ENCODE results near the gene RNPEPL1. TPM values are rescaled to one million over a fixed set of nuclear protein-coding genes. Genes with fewer than 3 reads are reported as not detected.

RNPEPL1 gene, protein sequence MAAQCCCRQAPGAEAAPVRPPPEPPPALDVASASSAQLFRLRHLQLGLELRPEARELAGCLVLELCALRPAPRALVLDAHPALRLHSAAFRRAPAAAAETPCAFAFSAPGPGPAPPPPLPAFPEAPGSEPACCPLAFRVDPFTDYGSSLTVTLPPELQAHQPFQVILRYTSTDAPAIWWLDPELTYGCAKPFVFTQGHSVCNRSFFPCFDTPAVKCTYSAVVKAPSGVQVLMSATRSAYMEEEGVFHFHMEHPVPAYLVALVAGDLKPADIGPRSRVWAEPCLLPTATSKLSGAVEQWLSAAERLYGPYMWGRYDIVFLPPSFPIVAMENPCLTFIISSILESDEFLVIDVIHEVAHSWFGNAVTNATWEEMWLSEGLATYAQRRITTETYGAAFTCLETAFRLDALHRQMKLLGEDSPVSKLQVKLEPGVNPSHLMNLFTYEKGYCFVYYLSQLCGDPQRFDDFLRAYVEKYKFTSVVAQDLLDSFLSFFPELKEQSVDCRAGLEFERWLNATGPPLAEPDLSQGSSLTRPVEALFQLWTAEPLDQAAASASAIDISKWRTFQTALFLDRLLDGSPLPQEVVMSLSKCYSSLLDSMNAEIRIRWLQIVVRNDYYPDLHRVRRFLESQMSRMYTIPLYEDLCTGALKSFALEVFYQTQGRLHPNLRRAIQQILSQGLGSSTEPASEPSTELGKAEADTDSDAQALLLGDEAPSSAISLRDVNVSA
- total RNA-seq: 12.1 and 25.3 TPM in 2 replicates

GRCh38 chr2:240567872-240568677 lies at the start of gene RNPEPL1:
Gene RNPEPL1, plus strand, starts transcription at chr2:240568484. Its CDS starts 103 bp downstream, at chr2:240568587.

GRCh38 chr2:240557808-240558207 lies 10.5 kb upstream of the RNPEPL1 start, which contains the start of gene ANKMY1:
Gene ANKMY1, minus strand, starts transcription at chr2:240557988. Its CDS starts 653 bp downstream, at chr2:240557335.

GRCh38 chr2:240560084-240560479 lies 8.2 kb upstream of the RNPEPL1 start, which contains the start of gene DUSP28:
Gene DUSP28, plus strand, starts transcription at chr2:240560357. Its CDS starts 328 bp downstream, at chr2:240560685.

GRCh38 chr2:240586198-240586918 lies 18.1 kb downstream of the RNPEPL1 start, which contains the start of gene CAPN10:
Gene CAPN10, plus strand, starts transcription at chr2:240586734. Its CDS starts 178 bp downstream, at chr2:240586912.

DNA sequence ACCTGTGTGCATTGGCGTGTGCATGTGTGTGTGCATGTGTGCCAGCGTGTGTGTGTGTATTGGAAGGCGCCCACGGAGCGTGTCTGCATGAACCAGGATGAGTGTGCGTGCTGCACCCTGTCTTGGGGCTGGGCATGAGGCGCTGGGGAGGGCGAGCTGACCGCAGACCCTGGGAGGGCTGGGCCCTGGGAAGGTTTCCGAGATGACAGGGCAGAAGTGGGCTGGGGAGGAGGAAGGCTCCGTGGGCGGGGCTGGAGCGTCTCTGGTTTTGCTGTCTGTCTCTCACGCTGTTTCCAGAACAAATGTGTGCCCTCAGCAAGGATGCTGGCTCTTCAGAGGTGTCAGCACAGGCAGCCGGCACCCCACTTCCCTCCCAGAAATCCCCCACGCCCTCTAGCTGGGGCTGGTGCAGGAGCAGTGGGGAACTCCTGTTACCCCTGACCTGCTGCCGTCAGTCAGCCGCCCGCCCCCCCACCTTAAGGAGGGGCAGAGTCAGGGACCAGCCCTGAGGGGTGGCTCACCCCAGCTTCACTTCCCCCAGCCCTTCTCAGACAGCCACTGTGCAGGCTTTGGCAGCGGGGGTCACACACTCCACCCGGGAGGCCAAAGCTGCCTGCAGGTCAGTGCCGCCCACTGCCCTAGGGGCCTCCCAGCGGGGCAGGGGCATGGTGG lies 56.8 kb downstream of the RNPEPL1 start, which contains the start of gene GPR35:
Gene GPR35 (plus strand): TSS at position 531 of the 672 bp plus-strand sequence. CDS start 4,473 bp downstream, outside the sequence.

Other genes starting within 250 kb of the RNPEPL1 start
- 18.8 and 66.5 TPM in 2 replicates for gene GPC1, start 132.8 kb upstream of the RNPEPL1 start, total RNA-seq
- gene ANKMY1, start 10.5 kb upstream of the RNPEPL1 start, total RNA-seq: 4.8 and 7.1 TPM in 2 replicates
- gene DUSP28, start 8.1 kb upstream of the RNPEPL1 start, total RNA-seq: 1.4 and 1.8 TPM in 2 replicates
- 29.1 and 31.5 TPM in 2 replicates for gene CAPN10, start 18.2 kb downstream of the RNPEPL1 start, total RNA-seq
- under 0.01 and 0.47 TPM in 2 replicates for gene GPR35, start 57.0 kb downstream of the RNPEPL1 start, total RNA-seq
- gene AQP12B, start 114.4 kb downstream of the RNPEPL1 start, total RNA-seq: not detected in 2 replicates
- gene AQP12A, start 123.4 kb downstream of the RNPEPL1 start, total RNA-seq: not detected in 2 replicates